Measurements from ENCODE around the gene ISX. TPM values are rescaled to one million over a fixed set of nuclear protein-coding genes. Genes with fewer than 3 reads are reported as not detected.

ISX gene
- total RNA-seq, 1 donor from 2014 or later: not detected

DNA sequence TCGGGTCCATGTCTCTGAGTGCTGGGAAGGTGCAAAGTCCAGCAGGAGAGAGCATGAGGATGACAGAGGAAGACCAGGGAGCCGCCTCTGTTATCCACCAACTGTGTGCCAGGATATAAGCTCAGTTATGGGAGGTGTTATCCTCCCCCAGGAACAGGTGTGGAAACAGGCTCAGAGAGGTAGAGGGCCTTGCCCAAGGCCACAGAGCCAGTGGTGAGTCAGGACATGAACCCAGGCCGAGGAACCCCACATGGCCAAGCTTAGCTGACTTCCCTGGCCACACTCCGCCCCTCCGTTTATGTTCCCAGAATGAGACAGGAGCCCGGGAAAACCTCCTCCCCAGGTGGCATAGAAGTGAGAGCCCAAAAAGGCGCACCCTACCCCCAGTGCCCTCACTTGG, 50.3 kb downstream of the ISX start:
- no peak overlapping the region for H3K4me3 ChIP-seq (ENCODE audit: low read depth, low read length)
- no peak for TF ChIP-seq CTCF (conservative IDR thresholded peaks at IDR 0.05; ENCODE audit: low read depth, low read length)
- DNase-seq (ENCODE audit: low read depth): no peak

- H3K4me3 ChIP-seq (ENCODE audit: low read depth, low read length): no peak overlapping the region
- DNase-seq (ENCODE audit: low read depth): no peak
- no peak for TF ChIP-seq CTCF (conservative IDR thresholded peaks at IDR 0.05; ENCODE audit: low read depth, low read length)
Measured at GRCh38 chr22:35116817-35117216, 50.9 kb downstream of the ISX start.

GRCh38 chr22:35119494-35119893, 53.5 kb downstream of the ISX start:
- no peak overlapping the region for H3K4me3 ChIP-seq (ENCODE audit: low read depth, low read length)
- TF ChIP-seq CTCF (conservative IDR thresholded peaks at IDR 0.05; ENCODE audit: low read depth, low read length): no peak
- no peak for DNase-seq (ENCODE audit: low read depth)

DNA sequence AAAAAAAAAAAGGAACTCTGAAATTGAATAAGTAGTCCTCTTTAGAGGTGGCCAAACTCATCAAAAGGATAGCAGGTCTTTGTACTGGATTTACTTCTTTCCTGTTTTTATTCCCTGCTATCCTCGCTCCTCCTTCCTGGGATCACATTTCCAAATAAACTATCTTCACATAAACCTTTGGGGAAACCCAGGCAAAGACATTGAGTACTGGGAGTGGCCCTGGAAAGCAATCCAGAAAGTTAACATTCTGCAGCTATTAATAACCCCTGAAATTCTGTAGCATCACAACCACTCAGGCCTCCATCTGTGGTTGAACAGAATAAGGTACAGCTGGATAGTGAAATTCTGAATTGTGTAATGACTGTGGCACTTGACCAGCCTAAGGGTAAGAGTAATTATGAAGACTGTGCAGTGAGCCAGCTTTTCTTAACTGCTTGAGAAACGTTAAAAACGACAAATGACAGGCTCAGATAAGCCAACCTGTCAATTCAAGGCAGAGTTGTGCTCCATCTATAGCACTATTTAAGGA, 58.8 kb downstream of the ISX start:
- H3K4me3 ChIP-seq (ENCODE audit: low read depth, low read length): no peak overlapping the region
- no peak for DNase-seq (ENCODE audit: low read depth)
- TF ChIP-seq CTCF (conservative IDR thresholded peaks at IDR 0.05; ENCODE audit: low read depth, low read length): no peak

GRCh38 chr22:35126993-35127392, 61.0 kb downstream of the ISX start:
- DNase-seq (ENCODE audit: low read depth): no peak
- TF ChIP-seq CTCF (conservative IDR thresholded peaks at IDR 0.05; ENCODE audit: low read depth, low read length): no peak
- no peak overlapping the region for H3K4me3 ChIP-seq (ENCODE audit: low read depth, low read length)

- no peak for TF ChIP-seq CTCF (conservative IDR thresholded peaks at IDR 0.05; ENCODE audit: low read depth, low read length)
- H3K4me3 ChIP-seq (ENCODE audit: low read depth, low read length): no peak overlapping the region
- no peak for DNase-seq (ENCODE audit: low read depth)
Measured at GRCh38 chr22:35128637-35129036, 62.7 kb downstream of the ISX start.

DNA sequence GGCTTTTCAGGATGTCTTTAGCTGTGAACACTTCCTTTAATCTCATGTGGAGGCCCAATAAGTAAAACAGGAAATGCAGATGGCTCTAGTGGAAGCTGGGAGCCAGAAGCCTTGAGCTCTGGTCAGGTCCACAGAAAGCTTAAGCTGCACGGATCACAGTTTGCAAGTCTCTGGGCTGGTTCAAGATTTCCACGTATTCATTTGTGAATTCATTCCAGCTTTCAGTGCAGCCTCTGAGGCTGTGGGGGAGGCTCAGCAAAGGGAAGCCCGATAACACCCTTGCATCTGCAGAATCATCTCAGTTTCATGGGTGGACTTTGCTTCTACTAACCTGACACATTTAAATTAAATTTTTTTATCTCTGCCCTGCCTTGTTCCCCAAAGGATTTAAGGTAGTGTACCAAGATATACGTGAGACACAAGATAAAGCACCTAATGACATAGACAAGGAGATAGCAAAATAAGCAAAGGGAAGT, 65.6 kb downstream of the ISX start:
- no peak for TF ChIP-seq CTCF (conservative IDR thresholded peaks at IDR 0.05; ENCODE audit: low read depth, low read length)
- H3K4me3 ChIP-seq (ENCODE audit: low read depth, low read length): no peak overlapping the region
- no peak for DNase-seq (ENCODE audit: low read depth)

All from epithelial cell of proximal tubule (primary cell).